SK-N-SH treated with all-trans-retinoic acid at 6 μM for 48 hours (cell line): ENCODE measurements around the gene ATF5.

Source experiments
- OSR1 ChIP-seq: fragments of 250-450 bp; sonication (Bioruptor Pico); IDR thresholded peaks from 2 replicates; pipeline ENCODE4 v1.8.0; 2022; ENCODE audit warnings: moderate library complexity, mild to moderate bottlenecking, inconsistent platforms
- RARB ChIP-seq: fragments of 250-450 bp; sonication (Bioruptor Pico); IDR thresholded peaks from 2 replicates; pipeline ENCODE4 v1.8.0; 2021; ENCODE audit warnings: mild to moderate bottlenecking, moderate library complexity
- ZFP3 ChIP-seq: fragments of 250-450 bp; sonication (Bioruptor Pico); IDR thresholded peaks from 2 replicates; pipeline ENCODE4 v1.5.0; 2020; ENCODE audit warnings: mild to moderate bottlenecking, moderate library complexity
- ZNF8 ChIP-seq: fragments of 450-650 bp; formaldehyde crosslinking; IDR thresholded peaks from 2 replicates; pipeline ENCODE4 v1.5.0; 2020; ENCODE audit warnings: mild to moderate bottlenecking, moderate library complexity
- TF ChIP-seq, protein P1 (sequence below): fragments of 250-450 bp; sonication (Bioruptor Pico); IDR thresholded peaks from 2 replicates; pipeline ENCODE4 v1.5.1; 2020; ENCODE audit warnings: low read depth, mild to moderate bottlenecking, moderate library complexity
- TF ChIP-seq, protein P2 (sequence below): fragments of 250-450 bp; sonication (Bioruptor Pico); IDR thresholded peaks from 2 replicates; pipeline ENCODE4 v1.8.0; 2020; ENCODE audit warnings: mild to moderate bottlenecking, moderate library complexity, borderline replicate concordance
- TF ChIP-seq, protein P3 (sequence below): fragments of 250-450 bp; sonication (Bioruptor Pico); IDR thresholded peaks from 2 replicates; pipeline ENCODE4 v1.5.0; 2020; ENCODE audit warnings: mild to moderate bottlenecking, moderate library complexity

DNA sequence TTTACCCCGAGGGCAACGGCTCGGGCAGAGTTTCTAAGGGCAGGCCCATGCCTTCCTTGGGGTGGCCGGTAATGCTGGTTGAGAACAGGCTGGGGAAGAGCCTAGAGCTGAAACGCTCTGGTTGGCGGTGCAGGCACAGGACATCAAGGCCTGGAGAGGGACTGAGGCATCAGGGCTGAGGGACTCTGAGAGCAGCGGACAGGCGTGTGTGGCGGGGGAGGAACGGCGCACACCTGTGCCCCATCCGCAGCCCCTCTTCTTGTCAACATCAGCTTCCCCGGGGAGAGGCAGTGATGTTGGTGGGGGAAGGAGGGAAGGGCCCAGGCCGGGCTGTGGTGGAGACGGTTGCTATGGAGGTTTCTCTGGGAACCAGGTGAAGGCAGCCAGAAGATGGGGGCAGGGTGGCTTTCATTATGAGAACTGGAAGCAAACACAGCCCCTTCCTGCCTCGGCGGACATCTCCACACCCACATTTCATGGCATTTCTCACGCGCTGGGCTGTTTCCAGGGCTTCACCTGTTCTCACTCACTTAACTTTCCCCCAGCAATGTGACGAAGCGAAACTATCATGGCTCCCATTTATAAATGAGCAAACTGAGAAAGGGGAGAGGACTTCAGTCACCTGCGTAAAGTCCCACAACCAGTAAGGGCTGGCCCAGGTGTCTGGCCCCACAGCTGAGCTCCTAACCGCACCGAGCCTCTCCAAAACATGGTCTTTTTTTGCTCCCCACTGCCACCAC is 8.2 kb upstream of the ATF5 start:
- TF ChIP-seq ZFP3 (CRISPR knock-in tag) (no peak), RARB (CRISPR knock-in tag) (no peak), ZNF8 (CRISPR knock-in tag) (no peak), OSR1 (CRISPR knock-in tag) (no peak)
- TF ChIP-seq, protein P1, sequence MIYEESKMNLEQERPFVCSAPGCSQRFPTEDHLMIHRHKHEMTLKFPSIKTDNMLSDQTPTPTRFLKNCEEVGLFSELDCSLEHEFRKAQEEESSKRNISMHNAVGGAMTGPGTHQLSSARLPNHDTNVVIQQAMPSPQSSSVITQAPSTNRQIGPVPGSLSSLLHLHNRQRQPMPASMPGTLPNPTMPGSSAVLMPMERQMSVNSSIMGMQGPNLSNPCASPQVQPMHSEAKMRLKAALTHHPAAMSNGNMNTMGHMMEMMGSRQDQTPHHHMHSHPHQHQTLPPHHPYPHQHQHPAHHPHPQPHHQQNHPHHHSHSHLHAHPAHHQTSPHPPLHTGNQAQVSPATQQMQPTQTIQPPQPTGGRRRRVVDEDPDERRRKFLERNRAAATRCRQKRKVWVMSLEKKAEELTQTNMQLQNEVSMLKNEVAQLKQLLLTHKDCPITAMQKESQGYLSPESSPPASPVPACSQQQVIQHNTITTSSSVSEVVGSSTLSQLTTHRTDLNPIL (CRISPR knock-in tag), result no peak
- TF ChIP-seq, protein P2, sequence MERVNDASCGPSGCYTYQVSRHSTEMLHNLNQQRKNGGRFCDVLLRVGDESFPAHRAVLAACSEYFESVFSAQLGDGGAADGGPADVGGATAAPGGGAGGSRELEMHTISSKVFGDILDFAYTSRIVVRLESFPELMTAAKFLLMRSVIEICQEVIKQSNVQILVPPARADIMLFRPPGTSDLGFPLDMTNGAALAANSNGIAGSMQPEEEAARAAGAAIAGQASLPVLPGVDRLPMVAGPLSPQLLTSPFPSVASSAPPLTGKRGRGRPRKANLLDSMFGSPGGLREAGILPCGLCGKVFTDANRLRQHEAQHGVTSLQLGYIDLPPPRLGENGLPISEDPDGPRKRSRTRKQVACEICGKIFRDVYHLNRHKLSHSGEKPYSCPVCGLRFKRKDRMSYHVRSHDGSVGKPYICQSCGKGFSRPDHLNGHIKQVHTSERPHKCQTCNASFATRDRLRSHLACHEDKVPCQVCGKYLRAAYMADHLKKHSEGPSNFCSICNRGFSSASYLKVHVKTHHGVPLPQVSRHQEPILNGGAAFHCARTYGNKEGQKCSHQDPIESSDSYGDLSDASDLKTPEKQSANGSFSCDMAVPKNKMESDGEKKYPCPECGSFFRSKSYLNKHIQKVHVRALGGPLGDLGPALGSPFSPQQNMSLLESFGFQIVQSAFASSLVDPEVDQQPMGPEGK (CRISPR knock-in tag), result no peak
- TF ChIP-seq, protein P3, sequence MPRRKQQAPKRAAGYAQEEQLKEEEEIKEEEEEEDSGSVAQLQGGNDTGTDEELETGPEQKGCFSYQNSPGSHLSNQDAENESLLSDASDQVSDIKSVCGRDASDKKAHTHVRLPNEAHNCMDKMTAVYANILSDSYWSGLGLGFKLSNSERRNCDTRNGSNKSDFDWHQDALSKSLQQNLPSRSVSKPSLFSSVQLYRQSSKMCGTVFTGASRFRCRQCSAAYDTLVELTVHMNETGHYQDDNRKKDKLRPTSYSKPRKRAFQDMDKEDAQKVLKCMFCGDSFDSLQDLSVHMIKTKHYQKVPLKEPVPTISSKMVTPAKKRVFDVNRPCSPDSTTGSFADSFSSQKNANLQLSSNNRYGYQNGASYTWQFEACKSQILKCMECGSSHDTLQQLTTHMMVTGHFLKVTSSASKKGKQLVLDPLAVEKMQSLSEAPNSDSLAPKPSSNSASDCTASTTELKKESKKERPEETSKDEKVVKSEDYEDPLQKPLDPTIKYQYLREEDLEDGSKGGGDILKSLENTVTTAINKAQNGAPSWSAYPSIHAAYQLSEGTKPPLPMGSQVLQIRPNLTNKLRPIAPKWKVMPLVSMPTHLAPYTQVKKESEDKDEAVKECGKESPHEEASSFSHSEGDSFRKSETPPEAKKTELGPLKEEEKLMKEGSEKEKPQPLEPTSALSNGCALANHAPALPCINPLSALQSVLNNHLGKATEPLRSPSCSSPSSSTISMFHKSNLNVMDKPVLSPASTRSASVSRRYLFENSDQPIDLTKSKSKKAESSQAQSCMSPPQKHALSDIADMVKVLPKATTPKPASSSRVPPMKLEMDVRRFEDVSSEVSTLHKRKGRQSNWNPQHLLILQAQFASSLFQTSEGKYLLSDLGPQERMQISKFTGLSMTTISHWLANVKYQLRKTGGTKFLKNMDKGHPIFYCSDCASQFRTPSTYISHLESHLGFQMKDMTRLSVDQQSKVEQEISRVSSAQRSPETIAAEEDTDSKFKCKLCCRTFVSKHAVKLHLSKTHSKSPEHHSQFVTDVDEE (CRISPR knock-in tag), result no peak
